Measurements from ENCODE around the gene ATG3.

GRCh38 chr3:112539825-112540650 lies 21.7 kb downstream of the ATG3 start:
- no peak for TF ChIP-seq CTCF (IDR thresholded peaks at IDR 0.05; ENCODE audit: low read depth, low read length, poor library complexity, severe bottlenecking)
- TF ChIP-seq EZH2phosphoT487 (IDR thresholded peaks at IDR 0.05; ENCODE audit: borderline replicate concordance, low read length) = no peak

Data from DOHH2 (cell line).